Measurements from ENCODE around the gene MED29. TPM values are rescaled to one million over a fixed set of nuclear protein-coding genes. Genes with fewer than 3 reads are reported as not detected.
A peak's percentile ranks its signal among the peaks of the same experiment; 100 is the strongest.

Gene MED29
- total RNA-seq, 1 experiment from 2014 or later = 38.7 TPM

GRCh38 chr19:39397360-39398296, 6.5 kb downstream of the MED29 start:
- peak; percentile 78 for DNase-seq (ENCODE audit: low read depth)

- peak; percentile 82 for DNase-seq (ENCODE audit: low read depth)
Observed at GRCh38 chr19:39398297-39398864, 7.2 kb downstream of the MED29 start.

DNA sequence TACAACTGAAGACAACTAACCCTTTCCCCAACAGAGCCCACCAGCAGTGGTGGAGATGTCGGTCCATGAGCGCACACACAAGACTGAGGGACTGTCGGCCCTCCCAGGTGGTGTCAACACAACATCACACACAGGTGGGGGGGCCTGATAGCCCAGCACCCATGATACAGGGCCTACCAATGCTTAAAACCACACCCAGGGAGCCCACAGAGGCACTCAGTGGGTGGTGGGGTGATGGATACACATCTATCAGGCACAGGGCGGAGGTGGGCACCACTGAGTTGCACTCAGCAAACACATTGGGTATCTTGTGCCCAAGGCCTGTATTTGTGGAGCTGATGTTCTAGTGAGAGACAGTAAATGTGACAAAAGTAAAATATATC, 8.5 kb downstream of the MED29 start:
- no peak for DNase-seq (ENCODE audit: low read depth)

- no peak for DNase-seq (ENCODE audit: low read depth)
Observed at GRCh38 chr19:39400061-39400460, 8.9 kb downstream of the MED29 start.

DNA sequence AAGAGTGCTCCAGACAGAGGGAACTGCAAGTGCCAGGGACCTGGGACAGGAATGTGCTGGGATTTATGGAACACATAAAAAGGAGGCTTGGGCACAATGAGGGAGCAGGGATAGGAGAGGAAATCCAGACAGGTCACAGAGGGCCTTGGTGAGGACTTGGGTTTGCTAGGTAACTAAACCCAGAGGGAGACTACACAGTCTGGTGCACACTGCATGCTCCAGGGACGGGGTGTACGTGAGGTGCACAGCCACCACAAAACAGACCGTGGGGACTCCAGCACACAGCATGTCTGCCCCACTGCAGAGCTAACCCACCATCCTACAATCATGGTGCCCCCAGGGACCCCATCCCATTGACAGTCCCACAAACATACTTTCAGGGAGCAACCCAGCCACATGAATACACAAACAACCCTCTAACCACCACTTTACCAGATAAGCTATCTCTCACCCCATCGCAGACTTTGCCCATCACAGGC, 9.9 kb downstream of the MED29 start:
- no peak for DNase-seq (ENCODE audit: low read depth)

DNA sequence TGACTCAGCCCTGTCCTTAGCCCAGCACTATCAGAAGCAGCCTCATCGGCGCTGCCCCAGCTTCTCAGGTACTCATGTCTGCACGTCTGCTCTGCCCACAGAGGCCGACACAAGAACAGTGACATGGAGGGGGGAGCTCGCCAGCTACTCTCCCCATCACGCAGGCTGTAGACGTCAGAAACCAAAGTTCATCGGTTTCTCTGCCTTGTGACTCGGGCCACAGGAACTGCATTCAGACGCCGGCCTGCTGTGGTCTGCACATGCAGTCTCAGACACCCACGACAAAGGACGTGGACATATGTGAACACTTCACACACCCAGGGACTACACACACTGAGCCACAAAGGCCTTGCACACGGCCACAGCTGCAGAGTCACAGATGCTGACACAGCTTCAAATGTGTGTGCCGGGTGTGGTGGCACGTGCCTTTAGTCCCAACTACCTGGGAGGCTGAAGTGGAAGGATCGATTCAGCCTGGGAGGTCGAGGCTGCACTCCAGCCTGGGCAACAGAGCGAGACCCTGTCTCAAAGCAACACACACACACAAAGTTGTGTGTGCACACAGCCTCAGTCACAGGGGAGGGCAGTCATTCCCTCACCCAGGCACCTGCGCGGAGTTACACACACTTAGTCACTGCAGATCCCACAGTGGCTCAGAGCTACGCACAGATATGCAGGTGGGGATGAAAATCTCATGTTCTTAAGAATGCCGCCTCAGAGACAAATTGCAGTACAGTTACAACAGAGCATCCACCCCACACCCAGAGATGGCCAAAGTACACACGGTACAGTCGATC, 10.6 kb downstream of the MED29 start:
- peak; percentile 63 for DNase-seq (ENCODE audit: low read depth)

DNA sequence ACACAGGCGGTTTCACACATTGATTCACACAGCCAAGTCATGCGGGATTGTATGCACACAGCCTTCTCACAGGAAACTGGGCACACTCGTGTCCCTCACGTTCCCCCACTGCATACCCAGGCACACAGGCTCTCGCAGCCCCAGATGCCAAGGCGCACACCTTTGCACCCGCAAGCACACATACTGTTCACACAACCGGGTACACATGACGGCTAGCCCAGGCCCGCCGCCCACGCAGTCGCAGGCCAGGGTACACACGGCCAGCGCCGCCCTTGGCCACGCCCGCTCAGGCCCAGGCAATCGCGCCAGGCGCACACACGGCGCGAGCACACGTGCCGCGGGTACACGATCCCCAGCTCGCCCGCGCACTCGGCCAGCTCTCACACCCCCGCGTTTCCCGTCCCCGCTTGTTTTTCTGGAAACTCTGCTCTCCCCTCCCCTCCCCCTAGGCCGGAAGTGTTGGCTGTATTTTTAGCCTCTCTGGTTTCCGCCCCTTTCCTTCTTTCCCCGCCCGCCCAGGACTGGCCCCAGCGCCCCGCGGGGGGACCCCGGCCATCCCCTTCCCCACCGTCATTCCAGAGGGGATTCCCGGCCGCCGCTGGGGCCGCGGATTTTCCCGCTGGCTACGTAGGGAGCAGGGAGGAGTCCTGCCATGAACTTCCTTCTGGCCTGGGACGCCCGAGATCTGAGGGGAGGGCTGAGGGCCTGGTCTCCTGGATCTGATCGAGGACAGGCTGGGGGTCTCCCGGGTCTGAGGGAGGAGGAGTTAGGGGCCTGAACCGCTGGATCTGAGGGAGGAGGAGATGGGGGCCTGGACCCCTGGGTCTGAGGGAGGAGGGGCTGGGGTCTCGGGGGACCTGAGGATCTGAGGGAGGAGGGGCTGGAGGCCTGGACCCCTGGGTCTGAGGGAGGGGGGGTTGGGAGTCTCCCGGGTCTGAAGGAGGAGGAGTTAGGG, 11.4 kb downstream of the MED29 start:
- peak; percentile 87 for DNase-seq (ENCODE audit: low read depth)

- DNase-seq (ENCODE audit: low read depth) = peak; percentile 99
Observed at GRCh38 chr19:39403331-39404312, 12.4 kb downstream of the MED29 start.

DNA sequence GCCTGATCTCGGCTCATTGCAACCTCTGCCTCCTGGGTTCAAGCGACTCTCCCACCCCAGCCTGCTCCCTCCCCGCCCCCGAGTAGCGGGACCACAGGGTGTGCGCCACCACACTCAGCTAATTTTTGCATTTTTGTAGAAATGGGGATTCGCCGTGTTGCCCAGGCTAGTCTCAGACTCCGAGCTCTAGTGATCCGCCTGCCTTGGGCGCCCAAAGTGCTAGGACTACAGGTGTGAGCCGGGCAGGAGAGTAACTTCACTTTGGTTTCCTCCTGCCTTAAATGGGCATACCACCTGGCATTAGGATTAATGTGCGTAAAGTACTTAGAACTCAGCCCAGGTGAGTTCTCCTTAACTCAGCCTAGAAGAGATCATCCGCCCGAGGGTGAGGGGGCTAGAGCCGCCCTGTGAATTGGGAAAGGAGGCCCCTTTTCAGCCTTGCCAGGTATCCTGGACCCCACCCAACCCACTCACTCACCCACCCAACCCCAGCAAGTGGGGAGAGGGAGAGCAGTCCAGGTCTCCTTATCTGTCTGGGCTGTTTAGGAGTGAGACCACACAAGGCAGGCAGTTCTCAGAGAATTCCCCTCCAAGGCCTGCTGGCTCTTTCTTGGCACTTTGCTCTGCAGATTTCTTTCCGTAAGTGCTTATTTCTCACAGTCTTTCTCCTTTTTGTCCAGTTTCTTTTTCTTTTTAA, 14.2 kb downstream of the MED29 start:
- no peak for DNase-seq (ENCODE audit: low read depth)

DNA sequence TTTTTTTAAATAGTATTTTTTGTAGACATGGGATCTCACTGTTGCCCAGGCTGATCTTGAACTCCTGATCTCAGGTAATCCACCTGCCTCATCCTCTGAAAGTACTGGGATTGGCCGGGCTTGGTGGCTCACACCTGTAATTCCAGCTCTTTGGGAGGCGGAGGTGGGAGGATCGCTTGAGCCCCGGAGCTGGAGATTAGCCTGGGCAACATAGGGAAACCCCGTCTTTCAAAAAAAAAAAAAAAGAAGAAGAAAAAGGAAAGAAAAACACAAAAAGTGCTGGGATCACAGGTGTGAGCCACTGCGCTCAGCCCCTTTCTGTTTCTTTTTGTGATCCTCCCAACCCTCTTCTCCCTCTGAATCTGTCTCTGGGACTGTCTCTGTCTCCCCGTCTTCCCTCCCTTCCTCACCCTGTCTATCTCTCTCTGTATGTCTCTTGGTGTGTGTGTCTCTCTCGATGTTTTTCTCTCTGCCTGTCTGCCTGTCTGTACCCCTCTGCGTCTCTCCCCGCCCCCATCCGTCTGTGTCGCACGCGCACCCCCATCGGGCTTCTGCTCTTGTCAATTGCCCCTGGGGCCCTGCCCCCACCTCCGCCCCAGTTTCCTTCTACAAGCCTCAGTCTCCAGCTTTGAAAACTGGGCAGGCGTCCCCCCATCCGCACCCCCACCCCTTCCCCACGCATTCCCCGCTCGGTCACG, 14.9 kb downstream of the MED29 start:
- DNase-seq (ENCODE audit: low read depth) = peak; percentile 47

DNA sequence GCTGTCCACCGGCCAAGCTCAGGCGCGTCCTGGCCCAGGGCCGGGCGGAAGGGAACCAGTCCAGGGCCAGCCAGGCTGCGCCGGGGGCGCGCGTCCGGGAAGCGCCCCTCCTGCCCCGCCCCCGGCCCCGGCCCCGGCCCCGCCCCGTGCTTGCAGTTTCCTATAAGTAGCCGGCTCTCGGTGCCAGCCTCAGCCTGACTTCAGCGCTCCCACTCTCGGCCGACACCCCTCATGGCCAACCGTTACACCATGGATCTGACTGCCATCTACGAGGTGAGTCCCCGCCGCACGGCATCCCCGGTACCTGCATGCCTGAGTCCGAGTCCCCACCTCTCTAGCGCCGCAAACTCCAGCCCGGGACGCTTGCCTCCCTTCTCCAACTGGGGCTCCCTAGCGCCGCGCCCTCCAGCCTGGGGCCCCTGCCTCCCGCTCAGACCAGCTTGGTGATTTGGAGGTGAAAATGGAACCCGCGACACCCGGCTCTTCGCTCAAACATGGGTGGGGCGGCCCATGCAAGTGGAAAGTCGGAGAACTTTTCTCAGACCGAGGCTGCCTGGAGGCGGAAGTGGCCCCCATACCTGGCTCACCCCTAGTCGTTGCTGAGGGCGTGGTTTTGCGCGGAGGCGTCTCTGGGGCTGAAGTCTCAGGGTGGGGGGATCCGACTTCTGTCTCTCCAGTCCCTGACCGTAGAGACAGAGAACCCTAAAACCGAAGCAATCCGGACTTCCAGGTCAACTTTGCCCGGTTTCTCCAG, 15.7 kb downstream of the MED29 start, which contains the start of gene ZFP36:
Gene ZFP36, plus strand, starts transcription at position 192 of the 754 bp plus-strand sequence. Its CDS starts 58 bp downstream, at position 250.
- peak; percentile 80 for DNase-seq (ENCODE audit: low read depth)

GRCh38 chr19:39407410-39407659, 16.2 kb downstream of the MED29 start:
- peak; percentile 52 for DNase-seq (ENCODE audit: low read depth)

- DNase-seq (ENCODE audit: low read depth) = no peak
Observed at GRCh38 chr19:39407660-39408391, 16.6 kb downstream of the MED29 start.

DNA sequence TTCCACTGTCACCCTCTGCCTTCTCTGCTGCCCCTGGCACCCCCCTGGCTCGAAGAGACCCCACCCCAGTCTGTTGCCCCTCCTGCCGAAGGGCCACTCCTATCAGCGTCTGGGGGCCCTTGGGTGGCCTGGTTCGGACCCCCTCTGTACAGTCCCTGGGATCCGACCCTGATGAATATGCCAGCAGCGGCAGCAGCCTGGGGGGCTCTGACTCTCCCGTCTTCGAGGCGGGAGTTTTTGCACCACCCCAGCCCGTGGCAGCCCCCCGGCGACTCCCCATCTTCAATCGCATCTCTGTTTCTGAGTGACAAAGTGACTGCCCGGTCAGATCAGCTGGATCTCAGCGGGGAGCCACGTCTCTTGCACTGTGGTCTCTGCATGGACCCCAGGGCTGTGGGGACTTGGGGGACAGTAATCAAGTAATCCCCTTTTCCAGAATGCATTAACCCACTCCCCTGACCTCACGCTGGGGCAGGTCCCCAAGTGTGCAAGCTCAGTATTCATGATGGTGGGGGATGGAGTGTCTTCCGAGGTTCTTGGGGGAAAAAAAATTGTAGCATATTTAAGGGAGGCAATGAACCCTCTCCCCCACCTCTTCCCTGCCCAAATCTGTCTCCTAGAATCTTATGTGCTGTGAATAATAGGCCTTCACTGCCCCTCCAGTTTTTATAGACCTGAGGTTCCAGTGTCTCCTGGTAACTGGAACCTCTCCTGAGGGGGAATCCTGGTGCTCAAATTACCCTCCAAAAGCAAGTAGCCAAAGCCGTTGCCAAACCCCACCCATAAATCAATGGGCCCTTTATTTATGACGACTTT, 17.4 kb downstream of the MED29 start:
- peak; percentile 50 for DNase-seq (ENCODE audit: low read depth)

GRCh38 chr19:39409208-39410016, 18.2 kb downstream of the MED29 start:
- peak; percentile 74 for DNase-seq (ENCODE audit: low read depth)

All from LHCN-M2 (cell line).